DND-41 (cell line): ENCODE results near the gene SMARCA4.

Experiments used
- ATAC-seq: fragments of 200-7000 bp; cut with Tn5 transposase; 3 replicates; pipeline ENCODE4 v1.9.1; 2021; ENCODE audit warnings: low read depth; ENCODE audit not compliant: insufficient read depth
- DNase-seq: peaks from one replicate; pipeline ENCODE4 v3.0.0-alpha.2; 2020
- H2AFZ ChIP-seq: 2 replicates; pipeline ENCODE4 v1.6.0; 2012; ENCODE audit warnings: low read depth, low read length
- H3K27ac ChIP-seq: 2 replicates; pipeline ENCODE4 v1.5.1; 2012; ENCODE audit warnings: low read length, inconsistent platforms
- H3K27me3 ChIP-seq: fragments of 200-600 bp; sonication (generic); 2 replicates; pipeline ENCODE4 v1.6.0; 2012; ENCODE audit warnings: low read length, mild to moderate bottlenecking, inconsistent platforms; ENCODE audit not compliant: insufficient read depth, poor library complexity
- H3K36me3 ChIP-seq: 2 replicates; pipeline ENCODE4 v1.5.1; 2012; ENCODE audit warnings: low read length, inconsistent platforms; ENCODE audit not compliant: insufficient read depth
- H3K4me1 ChIP-seq: 2 replicates; pipeline ENCODE4 v1.5.1; 2012; ENCODE audit warnings: mild to moderate bottlenecking, low read length; ENCODE audit not compliant: insufficient read depth
- H3K4me2 ChIP-seq: 2 replicates; pipeline ENCODE4 v1.6.0; 2012; ENCODE audit warnings: mild to moderate bottlenecking, moderate library complexity, low read length, inconsistent platforms; ENCODE audit not compliant: insufficient read depth
- H3K4me3 ChIP-seq, 2 experiments: fragments of 200-600 bp in 1 of 2; shearing (Covaris generic) in 1 of 2; 2 replicates each; pipeline ENCODE4 v1.5.1; 2012 to 2016; ENCODE audit warnings: inconsistent platforms in 2 of 2, low read length in 2 of 2, mild to moderate bottlenecking in 2 of 2, low read depth in 1 of 2, moderate library complexity in 1 of 2
- H3K79me2 ChIP-seq: 2 replicates; pipeline ENCODE4 v1.6.0; 2012; ENCODE audit warnings: low read length, inconsistent platforms; ENCODE audit not compliant: insufficient read depth
- H3K9ac ChIP-seq: 2 replicates; pipeline ENCODE4 v1.6.0; 2012; ENCODE audit warnings: low read depth, mild to moderate bottlenecking, inconsistent platforms, low read length, moderate library complexity
- H3K9me3 ChIP-seq: 2 replicates; pipeline ENCODE4 v1.5.1; 2012; ENCODE audit warnings: low read length, moderate library complexity, mild to moderate bottlenecking, inconsistent platforms; ENCODE audit not compliant: insufficient read depth, severe bottlenecking
- H4K20me1 ChIP-seq: 2 replicates; pipeline ENCODE4 v1.6.0; 2012; ENCODE audit warnings: low read length; ENCODE audit not compliant: insufficient read depth
- CTCF ChIP-seq: IDR thresholded peaks from 2 replicates; pipeline ENCODE4 v1.5.1; 2012; ENCODE audit warnings: borderline replicate concordance, low read length, moderate library complexity, mild to moderate bottlenecking; ENCODE audit not compliant: poor library complexity, severe bottlenecking; ENCODE audit errors: extremely low read depth
- EZH2 ChIP-seq: IDR thresholded peaks from 3 replicates; pipeline ENCODE4 v1.6.1; 2012; ENCODE audit warnings: borderline replicate concordance, low read depth, mild to moderate bottlenecking, moderate library complexity, low read length, inconsistent platforms; ENCODE audit not compliant: severe bottlenecking

SMARCA4 gene

GRCh38 chr19:10918359-10918758 lies 42.5 kb upstream of the SMARCA4 start:
- no peak overlapping the region for H2AFZ ChIP-seq
- peaks cover 83% of the 10 kb centered on the region for H3K36me3 ChIP-seq
- no peak overlapping the region for H3K27ac ChIP-seq
- no peak overlapping the region for H3K9ac ChIP-seq
- no peaks in the 10 kb centered on the region for H3K4me1 ChIP-seq
- H3K4me2 ChIP-seq: no peak overlapping the region
- TF ChIP-seq EZH2 (no peak), CTCF (no peak)
- H3K79me2 ChIP-seq: no peaks in the 10 kb centered on the region
- ATAC-seq: no peak
- no peaks in the 10 kb centered on the region for H3K9me3 ChIP-seq
- H3K27me3 ChIP-seq: no peaks in the 10 kb centered on the region
- DNase-seq: no peak
- H4K20me1 ChIP-seq: peaks cover 3% of the 10 kb centered on the region; the same call in 1 of the 2 replicates
- no peak overlapping the region for H3K4me3 ChIP-seq

GRCh38 chr19:10919352-10920287 lies 41.2 kb upstream of the SMARCA4 start:
- DNase-seq (no peak), ATAC-seq (no peak)
- H3K36me3 ChIP-seq: peaks cover 85% of the 10 kb centered on the region

GRCh38 chr19:10920288-10920655 lies 40.6 kb upstream of the SMARCA4 start:
- ATAC-seq: no peak

More at GRCh38 chr19:10919352-10920287, 41.2 kb upstream of the SMARCA4 start:
- peaks cover 9% of the 10 kb centered on the region for H4K20me1 ChIP-seq
- H3K9ac ChIP-seq: no peak overlapping the region
- H2AFZ ChIP-seq: no peak overlapping the region
- TF ChIP-seq EZH2: no peak
- no peak for TF ChIP-seq CTCF
- no peaks in the 10 kb centered on the region for H3K27me3 ChIP-seq
- no peak overlapping the region for H3K4me2 ChIP-seq
- no peak overlapping the region for H3K4me3 ChIP-seq
- no peaks in the 10 kb centered on the region for H3K79me2 ChIP-seq
- H3K9me3 ChIP-seq: no peaks in the 10 kb centered on the region
- H3K4me1 ChIP-seq: no peaks in the 10 kb centered on the region
- H3K27ac ChIP-seq: no peak overlapping the region; the same call in 1 of the 2 replicates

More at GRCh38 chr19:10920288-10920655, 40.6 kb upstream of the SMARCA4 start:
- no peak for DNase-seq
- Histone ChIP-seq H3K4me3 (no peak overlapping the region), H2AFZ (no peak overlapping the region), H3K36me3 (peaks cover 83% of the 10 kb centered on the region), H4K20me1 (peaks cover 9% of the 10 kb centered on the region), H3K4me1 (no peaks in the 10 kb centered on the region), H3K79me2 (no peaks in the 10 kb centered on the region), H3K4me2 (no peak overlapping the region), H3K9me3 (no peaks in the 10 kb centered on the region), H3K27ac (no peak overlapping the region), H3K9ac (no peak overlapping the region), H3K27me3 (no peaks in the 10 kb centered on the region)
- TF ChIP-seq EZH2 (no peak), CTCF (no peak)
